Kidney epithelial cell (primary cell): Measurements from ENCODE around the gene SLC36A4. TPM values are rescaled to one million over a fixed set of nuclear protein-coding genes. Genes with fewer than 3 reads are reported as not detected.

Experiments
- DNase-seq: peaks from one replicate; pipeline ENCODE4 v3.0.0-alpha.2; 2010; ENCODE audit warnings: low read depth
- H3K27me3 ChIP-seq: 2 replicates; pipeline ENCODE4 v1.6.0; 2011; ENCODE audit warnings: low read length; ENCODE audit not compliant: control insufficient read depth, insufficient read depth
- H3K36me3 ChIP-seq: 2 replicates; pipeline ENCODE4 v1.5.1; 2011; ENCODE audit warnings: low read length; ENCODE audit not compliant: control insufficient read depth, insufficient read depth
- H3K4me3 ChIP-seq: 2 replicates; pipeline ENCODE4 v1.5.1; 2011; ENCODE audit warnings: low read depth, mild to moderate bottlenecking, control low read depth, low read length
- total RNA-seq: library from RNA; depleted of rRNA; stranded (reverse); fragments of >200 nt; gene quantifications from 2 replicates; pipeline ENCODE4 v1.2.3, GENCODE V29; 2015
- TF ChIP-seq, protein P1 (sequence below): IDR thresholded peaks from 2 replicates; pipeline ENCODE4 v1.5.1; 2011; ENCODE audit warnings: mild to moderate bottlenecking, moderate library complexity, low read length, control low read depth, inconsistent platforms; ENCODE audit not compliant: insufficient read depth, poor library complexity, severe bottlenecking

The SLC36A4 gene
- total RNA-seq, 1 donor from 2014 or later: 9.9 TPM

DNA sequence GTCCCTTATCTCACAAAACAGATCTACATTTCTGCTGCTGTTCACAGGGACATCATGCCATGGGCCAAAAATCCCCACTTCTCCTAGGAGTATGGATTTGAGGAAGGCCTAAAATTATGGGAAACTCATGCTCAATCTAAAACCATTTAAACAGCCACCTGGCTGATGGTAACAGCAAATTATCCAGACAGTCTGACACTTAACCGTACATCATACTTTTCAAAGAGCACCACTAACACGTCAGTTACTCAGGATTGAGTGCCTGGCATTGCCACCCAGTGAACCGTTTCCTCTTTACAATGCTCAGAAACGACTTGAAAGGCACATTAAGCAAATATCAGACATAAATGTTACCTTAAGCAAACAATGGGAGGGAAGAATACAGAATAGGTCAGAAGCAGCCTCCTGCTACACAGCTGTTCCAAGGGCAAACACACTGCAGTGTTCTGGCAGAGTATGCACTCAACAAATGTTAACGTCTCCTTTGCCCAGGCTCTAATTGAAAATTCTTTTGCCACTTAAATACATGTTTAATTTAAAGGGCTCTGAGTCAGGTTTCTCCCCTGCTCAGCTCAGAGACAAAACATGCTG, 18.8 kb upstream of the SLC36A4 start:
- H3K27me3 ChIP-seq: no peaks in the 10 kb centered on the region
- TF ChIP-seq, protein P1, sequence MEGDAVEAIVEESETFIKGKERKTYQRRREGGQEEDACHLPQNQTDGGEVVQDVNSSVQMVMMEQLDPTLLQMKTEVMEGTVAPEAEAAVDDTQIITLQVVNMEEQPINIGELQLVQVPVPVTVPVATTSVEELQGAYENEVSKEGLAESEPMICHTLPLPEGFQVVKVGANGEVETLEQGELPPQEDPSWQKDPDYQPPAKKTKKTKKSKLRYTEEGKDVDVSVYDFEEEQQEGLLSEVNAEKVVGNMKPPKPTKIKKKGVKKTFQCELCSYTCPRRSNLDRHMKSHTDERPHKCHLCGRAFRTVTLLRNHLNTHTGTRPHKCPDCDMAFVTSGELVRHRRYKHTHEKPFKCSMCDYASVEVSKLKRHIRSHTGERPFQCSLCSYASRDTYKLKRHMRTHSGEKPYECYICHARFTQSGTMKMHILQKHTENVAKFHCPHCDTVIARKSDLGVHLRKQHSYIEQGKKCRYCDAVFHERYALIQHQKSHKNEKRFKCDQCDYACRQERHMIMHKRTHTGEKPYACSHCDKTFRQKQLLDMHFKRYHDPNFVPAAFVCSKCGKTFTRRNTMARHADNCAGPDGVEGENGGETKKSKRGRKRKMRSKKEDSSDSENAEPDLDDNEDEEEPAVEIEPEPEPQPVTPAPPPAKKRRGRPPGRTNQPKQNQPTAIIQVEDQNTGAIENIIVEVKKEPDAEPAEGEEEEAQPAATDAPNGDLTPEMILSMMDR: no peak
- H3K36me3 ChIP-seq: no peaks in the 10 kb centered on the region
- DNase-seq: no peak
- H3K4me3 ChIP-seq: no peak overlapping the region

- DNase-seq: no peak
- no peaks in the 10 kb centered on the region for H3K27me3 ChIP-seq
- TF ChIP-seq, protein P1: no peak
- H3K4me3 ChIP-seq: no peak overlapping the region
- no peaks in the 10 kb centered on the region for H3K36me3 ChIP-seq
These were observed 15.8 kb upstream of the SLC36A4 start for GRCh38 chr11:93213622-93214021.

GRCh38 chr11:93212094-93212493, 14.3 kb upstream of the SLC36A4 start:
- TF ChIP-seq, protein P1: no peak
- no peaks in the 10 kb centered on the region for H3K27me3 ChIP-seq
- H3K36me3 ChIP-seq: no peaks in the 10 kb centered on the region
- no peak for DNase-seq
- H3K4me3 ChIP-seq: no peak overlapping the region

DNA sequence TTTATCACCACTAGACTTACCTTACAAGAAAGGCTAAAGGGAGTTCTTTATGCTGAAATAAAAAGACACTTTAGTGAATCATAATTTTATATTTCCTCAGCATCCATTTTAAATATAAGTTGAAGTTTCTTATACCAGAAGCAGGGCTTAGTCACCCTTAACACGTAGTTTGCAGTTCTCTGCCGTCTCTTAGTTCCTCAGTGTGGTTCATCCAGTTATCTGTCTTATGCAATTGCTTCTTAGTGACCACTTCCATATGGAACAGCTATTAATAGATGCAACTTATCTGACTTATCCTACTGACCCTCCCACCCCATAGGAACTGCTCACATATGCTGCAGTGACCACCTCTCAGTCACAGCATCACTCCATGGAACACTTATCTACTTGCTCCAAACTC, 11.7 kb upstream of the SLC36A4 start:
- no peaks in the 10 kb centered on the region for H3K36me3 ChIP-seq
- H3K27me3 ChIP-seq: no peaks in the 10 kb centered on the region

DNA sequence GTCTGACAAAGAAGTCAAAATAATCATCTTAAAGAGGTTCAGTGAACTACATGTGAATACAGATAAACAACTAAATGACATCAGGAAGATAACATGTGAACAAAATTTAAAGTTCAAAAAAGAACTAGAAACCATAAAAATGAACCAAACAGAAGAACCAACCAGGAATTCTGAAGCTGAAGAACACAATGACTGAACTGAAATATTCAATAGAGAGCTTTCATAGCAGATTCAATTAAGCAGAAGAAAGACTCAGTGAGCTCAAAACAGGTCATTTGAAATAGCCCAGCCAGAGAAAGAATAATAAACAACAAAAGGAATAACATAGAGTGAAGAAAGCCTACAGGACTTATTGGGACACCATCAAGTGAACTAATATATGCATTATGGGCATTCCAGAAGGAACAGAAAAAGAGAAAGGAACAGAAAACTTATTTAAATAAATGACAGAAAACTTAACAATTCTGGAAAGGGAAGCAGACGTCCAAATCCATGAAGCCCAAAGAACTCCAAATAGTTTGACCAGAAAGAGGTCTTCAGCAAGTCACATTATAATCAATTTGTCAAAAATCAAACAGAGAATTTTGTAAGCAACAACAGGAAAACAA, 11.0 kb upstream of the SLC36A4 start:
- no peak overlapping the region for H3K4me3 ChIP-seq
- TF ChIP-seq, protein P1: no peak
- no peaks in the 10 kb centered on the region for H3K27me3 ChIP-seq
- H3K36me3 ChIP-seq: no peaks in the 10 kb centered on the region
- no peak for DNase-seq

More for the DNA sequence above, 11.7 kb upstream of the SLC36A4 start:
- DNase-seq: no peak
- TF ChIP-seq, protein P1: no peak
- H3K4me3 ChIP-seq: no peak overlapping the region

DNA sequence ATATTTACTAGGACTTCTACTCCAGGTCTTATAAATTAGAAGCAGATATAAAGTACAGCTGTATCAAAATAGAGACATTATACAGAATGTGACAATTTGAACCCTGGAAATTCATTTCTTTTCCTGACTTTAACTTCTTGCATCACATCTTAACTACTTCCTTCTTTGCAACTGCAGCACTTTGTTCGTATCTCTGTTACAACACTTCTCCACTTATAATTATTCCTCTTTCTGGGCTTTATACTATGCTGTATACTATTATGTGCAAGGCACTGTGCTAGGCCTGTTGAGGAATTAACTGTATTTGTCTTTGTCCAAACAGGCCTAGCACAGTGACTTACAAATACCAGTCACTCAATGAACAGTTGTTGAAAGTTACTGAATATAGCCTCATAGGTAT, 1.8 kb upstream of the SLC36A4 start:
- TF ChIP-seq, protein P1: no peak
- DNase-seq: no peak
- H3K27me3 ChIP-seq: no peaks in the 10 kb centered on the region
- no peak overlapping the region for H3K4me3 ChIP-seq
- H3K36me3 ChIP-seq: no peaks in the 10 kb centered on the region
